ENCODE measurements around the gene UCN2. TPM values are rescaled to one million over a fixed set of nuclear protein-coding genes. Genes with fewer than 3 reads are reported as not detected.

Gene UCN2
- total RNA-seq: 0.11 and 0.31 TPM in 2 replicates
- polyA plus RNA-seq (2012): 0.39 TPM

- peak; percentile 60 for DNase-seq (ENCODE audit: low read depth)
Observed at GRCh38 chr3:48563382-48563918, at the start of gene UCN2. TSS of gene UCN2 (minus strand) at chr3:48563781. CDS start at chr3:48563124, 657 bp downstream.

GRCh38 chr3:48612309-48612708 lies 48.7 kb upstream of the UCN2 start:
- DNase-seq (ENCODE audit: low read depth): no peak

- DNase-seq (ENCODE audit: low read depth): peak; percentile 92
Observed at GRCh38 chr3:48609088-48610005, 45.8 kb upstream of the UCN2 start, which contains the start of gene UQCRC1. TSS of gene UQCRC1 (minus strand) at chr3:48609646. CDS start at chr3:48609620, 26 bp downstream.

GRCh38 chr3:48607519-48607918 lies 43.9 kb upstream of the UCN2 start:
- no peak for DNase-seq (ENCODE audit: low read depth)

- DNase-seq (ENCODE audit: low read depth): peak; percentile 26
Observed at GRCh38 chr3:48601622-48601994, 38.0 kb upstream of the UCN2 start.

- no peak for DNase-seq (ENCODE audit: low read depth)
Observed at GRCh38 chr3:48600711-48601621, 37.4 kb upstream of the UCN2 start.

- DNase-seq (ENCODE audit: low read depth): peak; percentile 16
Observed at GRCh38 chr3:48599509-48600285, 36.1 kb upstream of the UCN2 start.

GRCh38 chr3:48599077-48599501 lies 35.5 kb upstream of the UCN2 start:
- no peak for DNase-seq (ENCODE audit: low read depth)

GRCh38 chr3:48598323-48599076 lies 34.9 kb upstream of the UCN2 start:
- peak; percentile 89 for DNase-seq (ENCODE audit: low read depth)

- no peak for DNase-seq (ENCODE audit: low read depth)
Observed at GRCh38 chr3:48597408-48597800, 33.8 kb upstream of the UCN2 start.

GRCh38 chr3:48596676-48597407 lies 33.3 kb upstream of the UCN2 start:
- no peak for DNase-seq (ENCODE audit: low read depth)

- DNase-seq (ENCODE audit: low read depth): no peak
Observed at GRCh38 chr3:48596157-48596556, 32.6 kb upstream of the UCN2 start.

- DNase-seq (ENCODE audit: low read depth): peak; percentile 80
Observed at GRCh38 chr3:48595526-48596121, 32.0 kb upstream of the UCN2 start.

GRCh38 chr3:48595075-48595525 lies 31.5 kb upstream of the UCN2 start, which contains the start of gene COL7A1:
TSS of gene COL7A1 (minus strand) at chr3:48595329. CDS start at chr3:48595159, 170 bp downstream.
- DNase-seq (ENCODE audit: low read depth): no peak

GRCh38 chr3:48594417-48595049 lies 31.0 kb upstream of the UCN2 start:
- DNase-seq (ENCODE audit: low read depth): no peak

- no peak for DNase-seq (ENCODE audit: low read depth)
Observed at GRCh38 chr3:48593337-48593736, 29.8 kb upstream of the UCN2 start.

- no peak for DNase-seq (ENCODE audit: low read depth)
Observed at GRCh38 chr3:48592519-48593087, 29.0 kb upstream of the UCN2 start.

Data from myocyte (in vitro differentiated cells).